Neural cell (in vitro differentiated cells): ENCODE results near the gene GATAD1.

Experiments used
- EZH2 ChIP-seq: fragments of 200-600, 300-800 bp; shearing (Covaris generic), sonication (generic); IDR thresholded peaks from 2 replicates; pipeline ENCODE4 v1.6.1; 2014; ENCODE audit warnings: antibody characterized with exemption, low read length, borderline replicate concordance, mild to moderate bottlenecking; ENCODE audit not compliant: insufficient read depth, poor library complexity, severe bottlenecking
- TF ChIP-seq, protein P1 (sequence below): fragments of 450-650 bp; IDR thresholded peaks from 2 replicates; pipeline ENCODE4 v1.5.1; 2014; ENCODE audit warnings: antibody characterized with exemption, mild to moderate bottlenecking, moderate library complexity; ENCODE audit not compliant: poor library complexity, severe bottlenecking

GRCh38 chr7:92397542-92397941 lies 49.7 kb upstream of the GATAD1 start:
- TF ChIP-seq EZH2, result no peak
- TF ChIP-seq, protein P1, sequence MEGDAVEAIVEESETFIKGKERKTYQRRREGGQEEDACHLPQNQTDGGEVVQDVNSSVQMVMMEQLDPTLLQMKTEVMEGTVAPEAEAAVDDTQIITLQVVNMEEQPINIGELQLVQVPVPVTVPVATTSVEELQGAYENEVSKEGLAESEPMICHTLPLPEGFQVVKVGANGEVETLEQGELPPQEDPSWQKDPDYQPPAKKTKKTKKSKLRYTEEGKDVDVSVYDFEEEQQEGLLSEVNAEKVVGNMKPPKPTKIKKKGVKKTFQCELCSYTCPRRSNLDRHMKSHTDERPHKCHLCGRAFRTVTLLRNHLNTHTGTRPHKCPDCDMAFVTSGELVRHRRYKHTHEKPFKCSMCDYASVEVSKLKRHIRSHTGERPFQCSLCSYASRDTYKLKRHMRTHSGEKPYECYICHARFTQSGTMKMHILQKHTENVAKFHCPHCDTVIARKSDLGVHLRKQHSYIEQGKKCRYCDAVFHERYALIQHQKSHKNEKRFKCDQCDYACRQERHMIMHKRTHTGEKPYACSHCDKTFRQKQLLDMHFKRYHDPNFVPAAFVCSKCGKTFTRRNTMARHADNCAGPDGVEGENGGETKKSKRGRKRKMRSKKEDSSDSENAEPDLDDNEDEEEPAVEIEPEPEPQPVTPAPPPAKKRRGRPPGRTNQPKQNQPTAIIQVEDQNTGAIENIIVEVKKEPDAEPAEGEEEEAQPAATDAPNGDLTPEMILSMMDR, result no peak
